ENCODE measurements around the gene WWP2. TPM values are rescaled to one million over a fixed set of nuclear protein-coding genes. Genes with fewer than 3 reads are reported as not detected.

WWP2 gene
- total RNA-seq = 28.5 and 32.5 TPM in 2 replicates

DNA sequence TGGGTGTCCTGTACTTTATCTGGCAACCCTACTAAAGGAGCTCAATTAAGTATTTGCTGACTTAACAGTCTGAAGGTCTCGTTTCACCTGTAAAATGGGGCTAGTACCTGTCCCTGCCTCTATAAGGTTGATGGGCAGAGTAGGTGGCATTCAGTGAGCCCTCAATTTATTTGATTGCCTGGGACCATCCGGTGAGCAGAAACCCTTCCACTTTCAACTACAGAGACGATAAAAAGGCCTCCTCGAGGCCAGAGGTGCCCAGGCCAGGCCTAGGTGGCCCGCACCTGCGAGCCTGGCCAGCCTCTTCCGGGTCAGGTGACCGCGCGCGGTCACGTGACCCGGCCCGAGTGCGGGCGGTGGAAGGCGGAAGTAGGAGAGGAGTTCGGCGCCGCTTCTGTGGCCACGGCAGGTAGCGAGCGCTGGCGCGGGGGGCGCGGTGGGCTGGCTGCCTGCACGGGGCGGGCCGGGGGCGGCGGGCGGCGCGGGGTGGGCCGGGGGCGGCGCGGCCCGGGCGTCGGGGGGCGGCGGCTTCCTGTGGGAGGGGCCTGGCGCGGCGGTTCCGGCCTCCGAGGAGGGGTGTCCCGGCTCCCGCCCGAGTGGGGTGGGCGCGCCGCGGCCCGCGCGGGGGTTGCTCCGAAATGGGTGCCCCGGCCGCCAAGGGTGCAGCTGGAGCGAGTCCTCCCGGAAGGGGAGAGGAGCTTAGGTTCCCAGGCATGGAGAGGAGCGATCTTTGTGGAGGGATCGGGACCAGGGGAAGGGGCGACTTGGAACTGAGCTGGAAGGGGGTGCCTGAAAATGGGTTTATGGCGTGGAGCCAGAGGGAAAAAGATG lies at the start of gene WWP2:
Gene WWP2, plus strand, starts transcription at position 350 of the 831 bp plus-strand sequence. CDS start 24,679 bp downstream, outside the sequence.
- H3K4me3 ChIP-seq (ENCODE audit: low read depth, low read length) = peak within 1 kb of the TSS; percentile 68
- TF ChIP-seq, protein P1, sequence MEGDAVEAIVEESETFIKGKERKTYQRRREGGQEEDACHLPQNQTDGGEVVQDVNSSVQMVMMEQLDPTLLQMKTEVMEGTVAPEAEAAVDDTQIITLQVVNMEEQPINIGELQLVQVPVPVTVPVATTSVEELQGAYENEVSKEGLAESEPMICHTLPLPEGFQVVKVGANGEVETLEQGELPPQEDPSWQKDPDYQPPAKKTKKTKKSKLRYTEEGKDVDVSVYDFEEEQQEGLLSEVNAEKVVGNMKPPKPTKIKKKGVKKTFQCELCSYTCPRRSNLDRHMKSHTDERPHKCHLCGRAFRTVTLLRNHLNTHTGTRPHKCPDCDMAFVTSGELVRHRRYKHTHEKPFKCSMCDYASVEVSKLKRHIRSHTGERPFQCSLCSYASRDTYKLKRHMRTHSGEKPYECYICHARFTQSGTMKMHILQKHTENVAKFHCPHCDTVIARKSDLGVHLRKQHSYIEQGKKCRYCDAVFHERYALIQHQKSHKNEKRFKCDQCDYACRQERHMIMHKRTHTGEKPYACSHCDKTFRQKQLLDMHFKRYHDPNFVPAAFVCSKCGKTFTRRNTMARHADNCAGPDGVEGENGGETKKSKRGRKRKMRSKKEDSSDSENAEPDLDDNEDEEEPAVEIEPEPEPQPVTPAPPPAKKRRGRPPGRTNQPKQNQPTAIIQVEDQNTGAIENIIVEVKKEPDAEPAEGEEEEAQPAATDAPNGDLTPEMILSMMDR (IDR thresholded peaks at IDR 0.05; ENCODE audit: insufficient read depth, low read depth, low read length) = no peak
- peak; percentile 63 for DNase-seq (ENCODE audit: low read depth)

DNA sequence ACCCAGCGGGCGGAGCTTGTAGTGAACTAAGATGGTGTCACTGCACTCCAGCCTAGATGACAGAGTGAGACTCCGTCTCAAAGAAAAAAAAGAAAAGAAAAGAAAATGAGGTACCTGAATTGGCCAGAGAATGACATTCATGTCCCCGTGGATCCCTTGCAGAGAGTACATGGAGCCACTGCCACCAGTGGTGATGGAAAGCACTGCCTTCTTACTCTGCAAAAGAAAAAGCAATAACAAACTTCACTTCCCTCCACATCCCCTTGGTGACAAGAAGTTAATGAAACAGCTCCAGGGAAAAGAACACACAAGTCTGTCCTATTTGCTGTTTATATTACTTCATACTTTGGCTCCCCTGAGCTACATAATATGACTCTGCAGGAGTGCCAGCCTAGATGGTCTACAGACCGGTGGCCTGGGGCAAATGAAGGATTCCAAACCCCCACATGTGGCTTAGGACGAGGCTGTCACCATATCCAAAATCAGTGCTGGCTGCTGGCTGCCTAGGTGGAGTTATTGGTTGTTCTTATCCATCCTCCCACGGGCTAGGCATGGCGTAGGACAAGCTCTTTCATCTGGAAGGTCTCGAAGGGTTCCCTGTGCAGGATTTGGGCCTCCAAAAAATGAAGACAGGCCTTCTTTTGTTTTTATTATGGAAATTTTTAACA lies 49.1 kb upstream of the WWP2 start:
- DNase-seq (ENCODE audit: low read depth) = no peak
- H3K4me3 ChIP-seq (ENCODE audit: low read depth, low read length) = no peak overlapping the region
- TF ChIP-seq, protein P1 (IDR thresholded peaks at IDR 0.05; ENCODE audit: insufficient read depth, low read depth, low read length) = no peak

DNA sequence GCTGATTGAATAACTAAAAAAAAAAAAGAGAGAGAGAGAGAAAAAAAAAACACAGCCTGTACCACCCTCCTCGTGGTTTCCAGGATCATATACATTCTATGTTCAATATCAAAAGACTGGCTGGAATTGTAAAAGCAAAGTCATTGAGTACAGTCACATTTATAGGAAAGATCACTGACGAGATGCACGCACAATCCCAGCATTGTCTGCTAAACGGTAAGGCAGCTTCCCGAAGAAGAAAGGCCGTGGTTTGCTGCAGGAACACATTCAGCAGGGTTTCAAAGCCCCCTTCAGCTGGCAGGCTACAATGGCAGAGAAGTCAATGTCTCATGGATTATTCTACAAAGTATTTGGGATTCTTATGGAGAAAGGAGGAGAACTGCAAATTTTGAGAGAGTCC lies 45.1 kb upstream of the WWP2 start:
- TF ChIP-seq, protein P1 (IDR thresholded peaks at IDR 0.05; ENCODE audit: insufficient read depth, low read depth, low read length) = no peak
- DNase-seq (ENCODE audit: low read depth) = no peak
- H3K4me3 ChIP-seq (ENCODE audit: low read depth, low read length) = no peak overlapping the region

DNA sequence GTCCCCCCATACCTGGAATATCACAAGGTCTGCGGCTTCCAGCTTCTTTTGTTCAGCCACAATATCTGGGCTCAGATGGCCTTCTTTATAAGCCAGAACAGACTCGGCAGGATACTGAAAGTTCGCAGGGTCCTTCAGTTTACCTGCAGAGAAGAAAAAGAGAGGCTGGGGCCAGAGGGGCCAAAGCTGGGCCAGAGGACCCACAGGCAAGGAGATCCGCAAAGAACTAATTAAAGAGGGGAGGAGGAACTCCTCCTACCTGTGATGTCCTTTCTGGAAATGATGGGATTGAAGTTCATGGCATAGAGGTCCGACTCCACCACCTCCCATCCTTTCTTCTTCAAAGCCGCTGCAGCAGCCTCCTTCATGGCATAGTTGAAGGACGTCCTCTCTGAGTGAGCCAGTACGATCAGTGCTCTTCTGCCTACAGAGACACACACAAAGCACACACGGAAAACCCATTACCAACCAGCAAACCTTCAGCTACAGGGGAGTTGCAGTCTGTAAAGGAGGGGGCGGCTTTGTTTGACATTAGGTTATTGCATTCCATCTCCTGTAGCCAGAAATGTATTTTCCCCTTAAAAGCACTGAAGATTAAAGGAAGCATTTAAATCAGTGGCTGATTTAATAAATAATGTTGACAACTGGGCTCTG lies 43.9 kb upstream of the WWP2 start:
- TF ChIP-seq, protein P1 (IDR thresholded peaks at IDR 0.05; ENCODE audit: insufficient read depth, low read depth, low read length) = no peak
- DNase-seq (ENCODE audit: low read depth) = no peak
- H3K4me3 ChIP-seq (ENCODE audit: low read depth, low read length) = no peak overlapping the region

DNA sequence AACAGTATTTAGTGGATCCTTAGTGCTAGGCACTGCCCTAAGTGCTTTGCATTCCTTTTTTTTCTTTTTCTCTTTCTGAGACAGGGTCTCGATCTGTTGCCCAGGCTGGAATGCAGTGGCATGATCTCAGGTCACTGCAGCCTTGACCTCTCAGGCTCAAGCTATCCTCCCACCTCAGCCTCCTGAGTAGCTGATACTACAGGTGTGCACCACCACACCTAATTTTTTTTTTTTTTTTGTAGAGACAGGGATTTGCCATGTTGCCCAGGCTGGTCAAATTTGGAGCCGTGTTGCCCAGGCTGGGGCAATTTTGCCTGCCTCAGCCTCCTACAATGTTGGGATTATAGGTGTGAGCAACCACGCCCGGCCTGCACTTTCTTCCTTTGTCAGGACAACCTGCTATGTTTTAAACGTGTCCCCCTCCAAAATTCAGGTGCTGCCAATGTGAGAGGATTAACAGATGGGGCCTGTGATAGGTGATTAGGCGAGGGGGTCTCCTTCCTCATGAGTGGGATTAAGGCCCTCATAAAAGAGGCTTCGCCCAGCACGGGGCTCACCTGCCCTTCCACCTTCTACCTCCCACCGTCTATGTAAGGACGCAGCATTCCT lies 41.2 kb upstream of the WWP2 start:
- DNase-seq (ENCODE audit: low read depth) = no peak
- TF ChIP-seq, protein P1 (IDR thresholded peaks at IDR 0.05; ENCODE audit: insufficient read depth, low read depth, low read length) = no peak
- H3K4me3 ChIP-seq (ENCODE audit: low read depth, low read length) = no peak overlapping the region

DNA sequence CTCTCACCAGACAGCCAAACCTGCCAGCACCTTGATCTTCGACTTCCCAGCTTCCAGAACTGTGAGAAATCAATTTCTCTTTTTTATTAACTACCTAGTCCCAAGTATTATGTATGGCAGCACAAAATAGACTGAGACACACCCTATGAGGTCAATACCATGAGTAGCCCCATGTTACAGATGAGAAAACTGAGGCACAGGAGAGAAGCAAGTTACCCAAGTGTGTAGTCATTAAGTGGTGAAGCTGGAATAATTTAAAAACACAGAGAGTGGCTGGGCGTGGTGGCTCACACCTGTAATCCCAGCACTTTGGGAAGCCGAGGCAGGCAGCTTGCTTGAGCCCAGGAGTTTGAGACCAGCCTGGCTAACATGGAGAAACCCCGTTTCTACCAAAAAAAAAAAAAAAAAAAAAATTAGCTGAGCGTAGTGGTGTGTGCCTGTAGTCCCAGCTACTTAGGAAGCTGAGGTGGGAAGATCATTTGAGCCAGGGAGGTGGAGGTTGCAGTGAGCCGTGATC lies 40.6 kb upstream of the WWP2 start:
- DNase-seq (ENCODE audit: low read depth) = no peak
- TF ChIP-seq, protein P1 (IDR thresholded peaks at IDR 0.05; ENCODE audit: insufficient read depth, low read depth, low read length) = no peak
- no peak overlapping the region for H3K4me3 ChIP-seq (ENCODE audit: low read depth, low read length)
